GM21529 (cell line): ENCODE data around the gene SYNGR4.
"Not testable (repeated sequence)": the region's sequence is repeated elsewhere in the genome, so short reads cannot be mapped to it uniquely, and the experiment has no call there.

Experiments
- ATAC-seq: cut with Tn5 transposase; IDR thresholded peaks from one replicate; pipeline ENCODE4 v1.9.1; 2021; ENCODE audit not compliant: unreplicated experiment

The SYNGR4 gene

DNA sequence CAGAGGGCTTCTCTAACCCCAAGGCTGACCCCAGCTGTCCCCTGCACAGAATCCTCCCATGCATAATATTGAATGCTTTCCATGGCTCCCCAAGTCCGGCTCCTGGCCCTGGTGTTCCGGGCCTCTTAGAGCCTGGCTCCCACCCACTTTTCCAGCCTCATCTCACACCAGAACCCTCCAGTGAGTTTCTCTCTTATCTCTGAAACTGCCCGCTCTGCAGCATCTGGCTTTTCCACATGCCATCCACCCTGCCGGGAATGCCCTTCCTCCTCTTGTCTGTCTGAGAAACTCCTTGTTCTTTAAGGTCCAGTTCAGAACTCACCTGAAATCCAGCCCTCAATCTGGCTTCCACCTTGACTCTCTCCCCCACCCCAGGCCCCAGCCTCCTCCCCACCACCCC is 6.8 kb downstream of the SYNGR4 start:
- ATAC-seq, result no peak

DNA sequence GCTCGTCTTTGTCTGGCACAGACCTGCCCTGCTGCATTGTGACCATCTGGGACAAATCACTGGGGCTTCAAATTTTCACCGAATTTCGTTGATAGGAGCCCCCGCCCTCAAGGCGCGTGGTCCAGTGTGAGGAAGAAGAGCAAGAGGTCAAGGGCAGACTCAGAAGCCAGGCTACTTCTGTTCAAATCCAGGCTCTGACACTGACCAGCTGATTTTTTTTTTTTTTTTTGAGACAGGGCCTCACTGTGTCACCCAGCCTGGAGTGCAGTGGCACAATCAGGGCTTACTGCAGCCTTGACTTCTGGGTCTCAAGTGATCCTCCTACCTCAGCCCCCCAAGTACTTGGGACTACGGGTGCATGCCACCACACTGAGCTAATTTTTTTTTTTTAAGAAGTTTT is 7.2 kb downstream of the SYNGR4 start:
- no peak for ATAC-seq

DNA sequence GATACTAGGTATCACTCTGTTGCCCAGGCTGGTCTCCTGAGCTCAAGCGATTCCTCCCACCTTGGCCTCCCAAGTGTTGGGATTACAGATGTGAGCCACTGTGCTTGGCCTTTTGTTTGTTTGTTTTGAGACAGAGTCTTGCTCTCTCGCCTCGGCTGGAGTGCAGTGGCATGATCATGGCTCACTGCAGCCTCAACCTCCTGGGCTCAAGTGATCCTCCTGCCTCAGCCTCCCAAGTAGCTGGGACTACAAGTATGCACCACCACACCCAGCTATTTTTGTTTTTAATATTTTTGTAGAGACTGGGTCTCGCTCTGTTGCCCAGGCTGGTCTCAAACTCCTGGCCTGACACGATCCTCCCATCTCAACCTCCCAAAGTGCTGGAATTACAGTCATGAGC is 7.6 kb downstream of the SYNGR4 start:
- ATAC-seq, result not testable (repeated sequence)

DNA sequence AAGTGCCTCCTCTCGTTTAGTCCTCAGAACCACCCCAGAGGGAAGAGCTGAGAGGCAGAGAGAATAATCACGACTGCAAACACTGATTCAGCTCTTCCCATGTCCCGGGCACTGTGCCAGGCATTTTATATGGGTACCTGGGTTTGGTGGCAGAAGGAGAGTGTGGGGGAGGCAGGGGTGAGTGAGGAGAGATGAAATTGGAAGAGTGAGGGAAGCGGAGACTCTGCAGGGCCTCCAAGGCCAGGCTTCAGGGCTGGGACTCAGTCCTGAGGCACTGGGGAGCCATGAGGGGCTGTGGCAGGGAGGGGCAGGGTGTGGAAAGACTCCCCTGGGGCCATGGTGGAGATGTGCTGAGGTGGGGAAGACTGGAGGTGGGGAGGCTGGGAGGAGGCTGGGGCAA is 8.7 kb downstream of the SYNGR4 start:
- ATAC-seq, result no peak

DNA sequence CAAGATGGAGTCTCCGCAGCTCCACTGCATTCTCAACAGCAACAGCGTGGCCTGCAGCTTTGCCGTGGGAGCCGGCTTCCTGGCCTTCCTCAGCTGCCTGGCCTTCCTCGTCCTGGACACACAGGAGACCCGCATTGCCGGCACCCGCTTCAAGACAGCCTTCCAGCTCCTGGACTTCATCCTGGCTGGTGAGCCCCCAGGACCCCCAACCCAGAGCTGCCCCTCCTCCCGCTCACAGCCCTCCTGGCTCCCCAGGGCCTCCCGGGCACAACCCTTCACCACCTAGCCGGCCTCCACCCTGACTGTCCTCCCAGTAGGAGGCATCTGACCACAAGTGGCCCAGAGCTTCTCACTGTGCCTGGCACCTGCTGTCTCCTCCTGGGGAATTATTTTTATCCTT is 9.4 kb downstream of the SYNGR4 start:
- ATAC-seq, result no peak

DNA sequence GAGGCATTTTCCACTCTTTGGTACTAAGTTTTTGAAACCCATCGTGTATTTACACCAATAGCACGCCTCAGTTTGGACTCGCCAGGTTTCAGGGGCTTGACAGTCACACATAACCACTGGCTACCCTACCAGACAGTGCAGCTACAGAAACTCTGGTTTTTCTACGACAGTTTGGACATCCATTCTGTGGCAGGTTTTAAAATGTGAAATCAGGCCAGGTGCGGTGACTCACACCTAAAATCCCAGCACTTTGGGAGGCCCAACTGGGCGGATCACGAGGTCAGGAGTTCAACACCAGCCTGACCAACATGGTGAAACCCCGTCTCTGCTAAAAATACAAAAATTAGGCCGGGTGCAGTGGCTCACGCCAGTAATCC is 14.0 kb downstream of the SYNGR4 start:
- ATAC-seq, result no peak

DNA sequence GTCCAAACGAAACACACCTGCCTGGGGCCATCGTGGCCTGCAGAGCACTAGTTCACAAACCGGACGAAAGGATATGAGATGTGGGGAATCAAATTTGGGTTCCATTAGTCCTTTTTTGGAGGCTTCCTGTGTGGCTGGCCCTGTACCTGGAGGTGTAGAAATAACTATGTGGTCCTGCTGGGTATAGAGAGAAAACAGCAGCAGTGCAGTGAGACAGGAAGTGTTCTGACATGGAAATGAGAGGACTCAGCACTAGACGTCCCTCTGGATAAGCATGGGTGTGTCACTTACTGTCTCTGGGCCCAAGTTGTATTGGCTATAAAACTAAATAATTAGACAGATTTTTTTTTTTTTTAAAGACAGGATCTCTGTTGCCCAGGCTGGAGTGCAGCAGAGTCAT is 14.9 kb downstream of the SYNGR4 start:
- ATAC-seq, result no peak

DNA sequence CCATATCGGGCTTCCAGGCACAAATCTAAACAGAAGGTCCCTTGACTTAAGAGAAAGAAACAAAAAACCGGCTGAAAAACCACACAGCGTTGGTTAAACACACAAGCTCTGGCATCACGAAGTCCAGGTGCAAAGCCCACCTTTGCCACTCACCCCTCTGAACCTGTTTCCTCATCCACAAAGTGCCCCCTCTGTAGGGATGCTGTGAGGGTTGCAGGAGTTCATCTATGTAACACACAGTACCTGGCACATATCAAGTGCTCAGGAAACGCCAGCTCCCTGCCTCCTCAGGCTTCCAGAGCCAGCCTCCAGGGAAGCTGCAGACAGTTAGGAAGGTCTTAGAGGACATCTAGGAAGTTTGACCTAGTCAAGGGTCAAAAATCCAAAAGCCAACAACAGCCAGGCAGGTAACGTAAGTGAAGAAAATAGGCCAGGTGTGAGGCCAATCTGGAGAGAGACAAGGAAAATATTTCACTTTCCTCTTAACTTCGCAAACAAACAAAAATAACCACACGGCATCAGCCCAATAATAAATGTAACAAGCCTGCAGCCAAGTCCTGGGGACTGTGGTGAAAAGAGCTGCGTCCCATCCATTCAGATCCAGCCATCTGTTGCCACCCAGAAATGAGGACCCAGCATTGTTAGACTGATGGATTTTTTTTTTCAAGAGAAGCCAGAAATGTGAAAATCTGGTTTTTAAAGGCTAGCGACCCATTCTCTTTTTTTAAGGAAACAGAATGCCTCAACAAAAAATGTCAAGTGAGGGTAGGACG is 17.2 kb downstream of the SYNGR4 start:
- ATAC-seq, result no peak

DNA sequence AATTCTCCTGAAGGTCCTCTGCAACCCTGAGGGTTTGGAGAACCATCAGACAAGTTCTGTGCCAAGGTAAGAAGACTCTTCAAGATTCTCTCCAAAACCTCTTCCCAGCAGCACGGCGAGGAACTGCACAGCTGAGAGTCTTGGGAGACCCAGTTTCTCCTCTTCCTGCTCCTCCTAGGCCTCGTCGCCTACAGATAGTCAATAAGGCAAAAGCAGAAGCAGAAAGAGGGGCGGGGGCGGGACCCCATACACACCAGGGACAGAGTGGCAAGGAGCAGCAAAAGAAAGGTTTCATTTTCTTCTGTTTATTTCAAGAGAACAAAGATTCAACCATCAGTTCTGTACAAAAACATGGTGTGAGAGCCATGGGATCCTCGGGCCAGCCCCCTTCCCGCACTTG is 18.1 kb downstream of the SYNGR4 start:
- no peak for ATAC-seq

DNA sequence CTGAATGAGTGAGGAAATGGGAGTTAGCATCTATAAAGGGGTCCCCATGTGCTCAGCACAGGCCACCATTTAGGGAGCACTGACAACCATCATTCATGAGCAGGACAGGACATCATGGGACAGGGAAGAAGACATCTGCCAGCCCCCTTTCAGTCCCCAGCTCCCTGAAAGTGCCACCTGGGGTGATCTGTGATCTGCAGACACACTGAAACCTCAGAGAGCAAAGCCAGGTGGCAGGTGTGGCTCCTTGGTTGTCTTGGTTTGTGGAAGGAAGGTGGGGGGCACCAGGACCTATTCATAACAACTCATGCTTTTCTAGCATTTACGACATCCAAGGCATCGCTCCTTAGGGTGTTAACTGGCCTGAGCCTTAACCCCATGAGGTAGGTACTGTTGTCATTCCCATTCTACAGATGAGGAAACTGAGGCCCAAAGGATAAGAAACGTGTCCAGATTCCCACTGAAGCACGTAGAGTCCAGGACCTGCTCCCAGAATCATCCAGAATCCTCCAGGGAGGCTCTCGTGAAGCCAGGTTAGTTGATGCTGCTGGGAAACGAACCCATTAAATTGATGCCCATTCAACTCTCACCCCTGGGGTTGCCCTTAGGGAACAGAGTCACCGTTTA is 21.4 kb downstream of the SYNGR4 start:
- ATAC-seq, result no peak

DNA sequence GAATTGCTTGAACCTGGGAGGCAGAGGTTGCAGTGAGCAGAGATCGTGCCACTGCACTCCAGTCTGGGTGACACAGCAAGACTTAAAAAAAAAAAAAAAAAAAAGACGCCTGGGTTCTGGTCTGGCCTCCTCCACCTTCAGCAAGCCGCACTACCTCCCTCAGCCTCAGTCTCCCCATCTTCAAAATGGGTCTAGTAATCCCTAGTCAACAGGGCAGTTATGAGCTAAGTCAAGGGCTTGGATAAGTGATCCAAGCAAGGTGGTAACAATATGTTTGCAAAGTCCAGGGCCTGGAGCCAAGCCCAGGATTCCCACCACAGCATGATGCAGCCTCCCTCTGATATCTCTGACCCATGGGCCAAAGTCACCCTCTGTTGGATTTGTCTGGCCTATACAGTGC is 22.8 kb downstream of the SYNGR4 start:
- no peak for ATAC-seq

DNA sequence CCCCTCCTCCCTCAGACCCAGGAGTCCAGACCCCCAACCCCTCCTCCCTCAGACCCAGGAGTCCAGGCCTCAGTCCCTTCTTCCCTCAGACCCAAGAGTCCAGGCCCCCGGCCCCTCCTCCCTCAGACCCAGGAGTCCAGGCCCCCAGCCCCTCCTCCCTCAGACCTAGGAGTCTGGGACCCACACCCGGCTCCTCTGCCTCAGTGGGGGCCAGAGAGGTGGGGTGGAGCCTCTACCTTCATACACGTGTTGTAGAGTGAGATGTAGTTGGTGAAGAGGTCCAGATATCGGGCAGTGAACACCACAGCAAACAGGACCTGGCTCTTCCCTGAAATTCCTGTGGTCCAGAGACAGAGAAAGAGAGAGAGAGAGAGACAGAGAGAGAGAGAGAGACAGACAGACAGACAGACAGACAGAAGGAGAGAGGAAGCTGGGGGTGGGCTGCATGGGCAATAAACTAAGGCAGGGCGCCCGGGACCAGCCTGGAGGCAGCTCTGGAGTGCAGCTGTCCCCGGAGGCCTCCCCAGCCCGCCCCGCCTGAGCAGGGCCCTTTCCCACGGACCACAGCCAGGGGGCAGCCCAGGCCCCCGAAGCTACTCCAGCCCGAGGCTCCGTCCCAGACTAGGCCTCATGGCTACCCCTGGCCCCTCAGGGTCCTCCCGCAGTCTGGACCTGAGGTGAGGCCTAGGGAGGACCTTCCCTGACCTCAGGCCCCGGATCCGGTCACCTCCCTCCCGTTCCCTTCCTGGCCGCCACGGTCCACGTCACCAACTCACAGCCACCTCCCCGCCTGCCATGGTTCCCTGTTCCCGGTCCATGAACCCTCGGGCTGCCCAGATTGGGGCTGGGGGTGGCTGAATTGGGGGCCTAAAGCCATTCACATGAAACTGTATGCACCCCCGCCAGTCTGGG is 26.3 kb downstream of the SYNGR4 start:
- peak; percentile 57 for ATAC-seq

DNA sequence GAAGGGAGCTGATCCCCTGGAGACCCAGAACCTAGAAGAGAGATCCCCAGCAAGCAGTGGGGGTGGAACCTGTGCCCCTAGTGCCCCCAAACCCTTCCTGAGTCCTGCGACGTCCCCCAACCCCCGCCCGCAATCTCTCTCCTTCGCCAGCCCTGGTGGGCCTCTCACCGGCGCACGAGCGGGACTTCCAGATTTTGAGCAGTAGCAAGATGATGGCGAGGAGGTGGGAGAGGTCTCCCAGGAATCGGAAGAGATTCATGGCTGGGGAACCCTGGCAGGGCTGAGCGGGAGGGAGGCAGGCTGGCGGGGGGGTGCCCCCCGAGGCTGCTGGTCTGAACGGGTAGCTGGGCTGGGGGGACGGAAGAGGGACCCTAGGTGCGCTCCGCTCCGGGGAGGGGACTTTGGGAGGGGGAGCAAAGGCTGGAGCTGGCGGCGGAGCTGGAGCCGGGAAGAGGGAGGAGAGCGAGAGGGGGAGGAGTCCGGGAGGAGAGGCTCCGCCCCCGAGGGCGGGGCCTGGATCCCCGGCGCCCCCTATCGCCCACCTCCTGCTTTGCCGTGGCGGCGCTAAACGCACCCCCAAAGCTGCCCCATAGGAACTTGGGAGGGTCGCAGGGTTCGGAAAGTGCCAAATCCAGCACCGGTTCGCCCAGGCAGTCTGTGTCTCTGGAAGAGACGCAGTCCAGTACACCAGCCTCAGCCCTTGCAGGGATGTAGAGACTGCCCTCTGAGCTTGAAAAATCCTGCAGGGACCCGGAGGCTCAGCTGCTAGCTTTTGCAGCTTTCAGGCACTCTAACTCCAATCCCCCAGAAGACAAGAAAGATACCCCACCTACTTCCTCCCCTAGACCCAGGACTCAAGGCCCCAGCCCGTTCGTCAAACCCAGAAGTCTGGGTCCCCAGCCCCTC is 27.2 kb downstream of the SYNGR4 start, which contains the start of gene KDELR1:
Gene KDELR1, minus strand, starts transcription at position 452 of the 906 bp plus-strand sequence. Its CDS starts 193 bp downstream, at position 259.
- ATAC-seq, result peak; percentile 82

DNA sequence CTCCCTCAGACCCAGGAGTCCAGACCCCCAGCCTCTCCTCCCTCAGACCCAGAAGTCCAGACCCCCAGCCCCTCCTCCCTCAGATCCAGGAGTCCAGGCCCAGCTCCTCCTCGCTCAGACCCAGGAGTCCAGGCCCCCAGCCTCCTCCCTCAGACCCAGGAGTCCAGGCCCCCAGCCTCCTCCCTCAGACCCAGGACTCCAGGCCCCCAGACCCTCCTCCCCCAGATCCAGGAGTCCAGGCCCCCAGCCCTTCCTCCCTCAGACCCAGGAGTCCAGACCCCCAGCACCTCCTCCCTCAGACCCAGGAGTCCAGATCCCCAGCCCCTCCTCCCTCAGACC is 27.8 kb downstream of the SYNGR4 start:
- not testable (repeated sequence) for ATAC-seq

DNA sequence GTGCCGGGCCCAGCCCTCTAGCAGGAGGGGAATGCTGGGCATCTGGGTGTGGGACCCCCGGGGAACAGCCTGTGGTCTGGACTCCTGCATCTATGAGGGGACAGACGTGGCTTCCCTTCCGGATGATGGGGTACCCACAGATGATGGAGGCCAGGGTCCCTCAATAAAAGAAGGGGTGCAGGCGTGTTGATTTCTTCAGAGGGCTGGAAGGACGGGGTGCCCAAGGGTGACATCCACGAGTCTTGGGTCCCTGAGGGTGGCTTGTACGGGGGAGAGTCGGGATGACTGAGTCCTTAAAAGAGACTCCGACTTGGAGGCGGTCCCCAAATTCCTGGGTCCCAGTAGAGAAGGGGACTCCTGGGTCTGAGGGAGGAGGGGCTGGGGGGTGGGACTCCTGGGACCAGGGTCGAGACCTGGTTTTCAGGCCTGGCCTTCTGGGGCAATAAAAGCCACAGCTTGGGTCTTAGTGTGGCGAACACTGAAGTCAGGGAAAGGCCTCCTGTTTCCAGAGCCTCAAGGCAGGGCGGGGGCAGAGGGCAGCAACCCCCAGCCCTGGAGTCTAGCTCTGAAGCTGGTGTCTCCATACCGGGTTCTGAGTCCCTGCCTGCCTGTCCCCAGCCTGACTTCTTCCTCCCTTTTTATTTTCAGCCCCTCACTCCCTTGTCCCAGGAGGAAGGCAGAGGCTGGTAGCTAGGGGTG is 28.8 kb downstream of the SYNGR4 start:
- no peak for ATAC-seq

DNA sequence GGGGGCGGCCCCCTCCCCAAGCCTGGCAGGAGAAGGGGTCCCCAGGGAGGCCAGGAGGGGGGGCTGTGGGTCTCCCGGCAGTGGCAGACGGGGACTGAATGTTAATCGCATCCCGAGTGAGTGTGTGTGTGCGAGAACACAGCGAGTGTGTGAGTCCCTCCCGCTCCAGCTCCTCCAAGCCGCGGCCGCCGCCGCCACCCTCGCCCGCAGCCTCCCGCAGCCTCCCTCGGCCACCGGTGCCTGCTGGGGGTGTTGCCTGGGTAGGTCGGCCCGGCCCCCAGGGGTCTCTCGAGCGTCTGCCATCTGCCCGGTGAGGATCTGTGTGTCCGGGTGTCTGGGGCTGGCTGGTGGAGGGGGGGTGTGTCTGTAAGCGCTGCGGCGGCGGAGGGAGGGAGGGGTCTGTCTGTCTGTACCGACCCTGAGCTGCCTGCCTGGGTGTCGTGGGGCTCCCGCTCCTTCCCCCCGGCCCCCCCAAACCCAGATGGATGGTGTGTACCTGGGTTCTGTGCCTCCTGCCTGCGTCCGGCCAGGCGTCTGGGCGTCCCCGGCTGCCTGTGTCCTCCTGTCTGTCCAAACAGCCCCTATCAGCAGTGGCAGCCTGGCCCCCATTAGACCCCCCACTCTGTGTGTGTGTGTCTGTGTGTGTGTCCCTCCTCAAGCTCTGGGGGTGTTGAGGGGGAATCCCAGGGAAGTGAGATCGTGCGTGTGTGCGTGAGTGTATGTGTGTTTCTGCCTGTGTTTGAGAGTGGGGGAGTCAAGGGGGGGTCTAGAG is 29.6 kb downstream of the SYNGR4 start, which contains the start of gene GRIN2D:
Gene GRIN2D, plus strand, starts transcription at position 110 of the 772 bp plus-strand sequence. CDS start 4,725 bp downstream, outside the sequence.
- ATAC-seq, result no peak

DNA sequence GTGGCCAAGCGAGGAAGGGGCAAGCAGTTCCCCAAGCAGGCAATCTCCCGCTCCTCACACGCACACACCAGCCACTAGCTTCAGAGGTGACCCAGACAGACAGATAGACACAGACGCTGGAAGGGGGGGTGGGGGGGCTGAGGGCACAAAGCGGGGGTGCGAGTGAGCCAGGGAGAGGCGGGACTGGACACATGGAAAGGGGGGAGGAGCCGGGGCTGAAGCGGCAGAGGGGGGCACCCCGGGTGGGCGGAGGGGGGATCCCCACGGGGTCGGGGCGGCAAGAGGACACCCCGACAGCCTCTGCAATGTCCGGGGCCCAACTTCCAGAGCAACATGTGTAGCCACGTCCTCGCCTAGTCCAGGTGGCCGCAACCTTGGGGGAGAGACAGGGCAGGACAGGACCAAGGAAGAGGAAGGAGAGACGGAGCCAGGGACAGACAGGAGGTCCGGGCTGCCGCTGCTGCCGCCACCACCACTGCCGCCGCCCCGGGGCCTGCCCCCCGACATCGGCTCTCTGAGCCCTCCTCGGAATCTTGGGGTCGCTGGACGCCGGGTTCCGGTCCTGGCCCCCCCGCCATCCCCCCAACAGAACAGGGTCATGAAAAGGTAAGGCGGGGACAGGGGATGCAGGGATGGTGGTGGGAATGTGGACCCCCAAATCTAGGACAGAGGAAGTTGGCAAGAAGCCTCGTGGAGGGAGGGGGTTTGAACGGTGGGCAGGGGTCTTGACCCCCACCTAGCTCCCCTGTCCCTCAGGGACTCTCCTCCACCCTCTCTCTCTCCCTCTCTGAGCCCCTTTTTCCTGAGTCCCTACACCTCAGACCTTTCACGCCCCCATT is 30.4 kb downstream of the SYNGR4 start:
- ATAC-seq, result no peak

DNA sequence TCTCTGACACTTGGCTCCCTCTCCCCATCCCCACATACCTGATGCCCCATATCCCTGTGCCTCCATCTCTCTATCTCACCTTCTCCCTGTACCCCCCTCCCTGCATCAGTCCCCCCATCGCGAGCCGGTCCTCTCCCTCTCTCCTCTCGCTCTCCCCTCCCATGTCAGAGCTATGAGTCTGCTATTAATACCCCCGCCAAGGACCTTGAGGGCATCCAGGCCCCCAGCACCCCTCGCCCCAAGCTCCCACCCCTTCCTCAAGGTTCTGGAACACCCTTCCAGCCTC is 30.9 kb downstream of the SYNGR4 start:
- ATAC-seq, result no peak

DNA sequence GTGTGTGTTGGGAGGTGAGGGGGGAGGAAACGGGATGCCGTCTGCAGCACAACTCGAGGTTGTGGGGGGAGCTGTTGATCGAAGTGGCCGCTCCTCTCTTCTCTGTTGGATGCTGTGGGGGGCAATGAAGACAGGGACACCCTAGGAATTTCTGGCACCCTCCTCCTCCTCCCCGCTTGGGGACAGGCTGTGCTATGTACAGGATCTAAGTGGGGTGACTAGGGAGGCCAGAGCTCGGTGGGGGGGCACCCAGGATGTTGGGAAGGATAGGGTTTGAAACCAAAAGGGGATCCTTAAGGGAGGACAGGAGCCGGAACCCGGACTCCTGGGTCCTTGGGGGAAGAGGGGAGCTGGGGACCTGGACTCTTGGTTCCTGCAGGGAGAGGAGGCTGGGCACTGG is 31.3 kb downstream of the SYNGR4 start:
- ATAC-seq, result no peak
